K562 (cell line): ENCODE measurements around the gene TBRG1. TPM values are rescaled to one million over a fixed set of nuclear protein-coding genes. Genes with fewer than 3 reads are reported as not detected.

Source experiments
- GATAD2A ChIP-seq: fragments of 450-650 bp; IDR thresholded peaks from 2 replicates; pipeline ENCODE4 v1.6.1; 2017
- MECOM ChIP-seq: fragments of 250-450 bp; sonication (Bioruptor Pico); IDR thresholded peaks from 2 replicates; pipeline ENCODE4 v1.8.0; 2022; ENCODE audit warnings: inconsistent platforms
- NR2C1 ChIP-seq, 2 experiments: fragments of 450-650 bp; IDR thresholded peaks; 2 replicates each; pipeline ENCODE4 v1.6.1; 2017; ENCODE audit warnings: mild to moderate bottlenecking in 2 of 2, antibody characterized with exemption in 1 of 2, inconsistent platforms in 1 of 2, missing compliant biosample characterization in 1 of 2, missing genetic modification characterization in 1 of 2
- PHF20 ChIP-seq: fragments of 450-650 bp; IDR thresholded peaks from 2 replicates; pipeline ENCODE4 v1.6.1; 2018; ENCODE audit not compliant: partially characterized antibody
- PTBP1 ChIP-seq: fragments of 200-400 bp; formaldehyde crosslinking; IDR thresholded peaks from 2 replicates; pipeline ENCODE4 v1.6.1; 2017; ENCODE audit warnings: low read depth, low read length
- PURB ChIP-seq: sonication (generic); formaldehyde crosslinking; IDR thresholded peaks from 2 replicates; pipeline ENCODE4 v1.9.0; 2021; ENCODE audit warnings: low read depth, mild to moderate bottlenecking, missing genetic modification reagents
- SMARCC2 ChIP-seq: fragments of 450-650 bp; IDR thresholded peaks from 2 replicates; pipeline ENCODE4 v1.6.1; 2017; ENCODE audit warnings: antibody characterized with exemption, moderate library complexity, mild to moderate bottlenecking, low read depth
- SOX6 ChIP-seq: fragments of 450-650 bp; IDR thresholded peaks from 2 replicates; pipeline ENCODE4 v1.6.1; 2014; ENCODE audit warnings: mild to moderate bottlenecking
- STAG1 ChIP-seq: sonication (generic); formaldehyde crosslinking; IDR thresholded peaks from 2 replicates; pipeline ENCODE4 v1.5.0; 2020; ENCODE audit warnings: missing genetic modification reagents, borderline replicate concordance
- XRCC3 ChIP-seq: fragments of 450-650 bp; IDR thresholded peaks from 2 replicates; pipeline ENCODE4 v1.6.1; 2017; ENCODE audit warnings: mild to moderate bottlenecking, moderate library complexity
- ZC3H4 ChIP-seq: sonication (generic); formaldehyde crosslinking; IDR thresholded peaks from 2 replicates; pipeline ENCODE4 v1.9.0; 2021; ENCODE audit warnings: missing genetic modification reagents, borderline replicate concordance
- ZNF165 ChIP-seq: fragments of 250-450 bp; sonication (Bioruptor Pico); IDR thresholded peaks from 2 replicates; pipeline ENCODE4 v1.4.0; 2020; ENCODE audit warnings: borderline replicate concordance
- ZNF695 ChIP-seq: fragments of 450-650 bp; formaldehyde crosslinking; IDR thresholded peaks from 2 replicates; pipeline ENCODE4 v1.4.0; 2020; ENCODE audit warnings: mild to moderate bottlenecking, moderate library complexity
- ZNF778 ChIP-seq: fragments of 450-650 bp; formaldehyde crosslinking; IDR thresholded peaks from 2 replicates; pipeline ENCODE4 v1.4.0; 2020; ENCODE audit warnings: mild to moderate bottlenecking, moderate library complexity
- polyA plus RNA-seq, 8 experiments: library from polyadenylated mRNA; depleted of rRNA in 4 of 8; stranded (reverse) in 5 of 8; unstranded in 3 of 8; fragments of >200 nt; fragmentation: Nextera tagmentation in 2 of 8; fragmentation: Illumina TruSeq in 1 of 8; extraction: Ambion mirVana in 2 of 8; extraction: Trizol in 1 of 8; gene quantifications; 2 replicates each; pipeline versions ENCODE4 v1.2.1 to v1.2.3, GENCODE V29; 2011 to 2014; ENCODE audit warnings: inconsistent platforms in 1 of 8, missing spikeins in 1 of 8
- total RNA-seq, 7 experiments: library from RNA; depleted of rRNA in 6 of 7; stranded (reverse); fragments of >200 nt in 6 of 7; fragmentation: Illumina TruSeq in 2 of 7; extraction: Trizol in 2 of 7; gene quantifications; 2 replicates each; pipeline versions ENCODE4 v1.2.1 to v1.2.3, GENCODE V29; 2011 to 2021; ENCODE audit warnings: low replicate concordance in 1 of 7
- TF ChIP-seq, protein P1 (sequence below): fragments of 450-650 bp; IDR thresholded peaks from 2 replicates; pipeline ENCODE4 v1.6.1; 2017; ENCODE audit warnings: antibody characterized with exemption
- TF ChIP-seq, protein P2 (sequence below), 2 experiments: IDR thresholded peaks in 1 of 2; conservative IDR thresholded peaks in 1 of 2; 2 replicates each; pipeline ENCODE4 v1.6.1; 2016; ENCODE audit warnings: low read depth in 2 of 2, mild to moderate bottlenecking in 1 of 2, missing compliant biosample characterization in 1 of 2, missing genetic modification characterization in 1 of 2, moderate library complexity in 1 of 2
- TF ChIP-seq, protein P3 (sequence below): IDR thresholded peaks from 3 replicates; pipeline ENCODE4 v1.6.1; 2011; ENCODE audit warnings: borderline replicate concordance, mild to moderate bottlenecking; ENCODE audit not compliant: insufficient read length, insufficient read depth
- TF ChIP-seq, protein P4 (sequence below): fragments of 250-450 bp; sonication (Bioruptor Pico); IDR thresholded peaks from 2 replicates; pipeline ENCODE4 v1.5.0; 2022; ENCODE audit warnings: mild to moderate bottlenecking
- TF ChIP-seq, protein P5 (sequence below): sonication (generic); IDR thresholded peaks from 2 replicates; pipeline ENCODE4 v1.6.1; 2016

The TBRG1 gene
- total and polyA plus RNA-seq, 9 of the 15 experiments (the other 6 are each of a cell fraction or from before 2014, with no cell fraction given) = 8.7 to 30.0 (median 20.2) TPM

DNA sequence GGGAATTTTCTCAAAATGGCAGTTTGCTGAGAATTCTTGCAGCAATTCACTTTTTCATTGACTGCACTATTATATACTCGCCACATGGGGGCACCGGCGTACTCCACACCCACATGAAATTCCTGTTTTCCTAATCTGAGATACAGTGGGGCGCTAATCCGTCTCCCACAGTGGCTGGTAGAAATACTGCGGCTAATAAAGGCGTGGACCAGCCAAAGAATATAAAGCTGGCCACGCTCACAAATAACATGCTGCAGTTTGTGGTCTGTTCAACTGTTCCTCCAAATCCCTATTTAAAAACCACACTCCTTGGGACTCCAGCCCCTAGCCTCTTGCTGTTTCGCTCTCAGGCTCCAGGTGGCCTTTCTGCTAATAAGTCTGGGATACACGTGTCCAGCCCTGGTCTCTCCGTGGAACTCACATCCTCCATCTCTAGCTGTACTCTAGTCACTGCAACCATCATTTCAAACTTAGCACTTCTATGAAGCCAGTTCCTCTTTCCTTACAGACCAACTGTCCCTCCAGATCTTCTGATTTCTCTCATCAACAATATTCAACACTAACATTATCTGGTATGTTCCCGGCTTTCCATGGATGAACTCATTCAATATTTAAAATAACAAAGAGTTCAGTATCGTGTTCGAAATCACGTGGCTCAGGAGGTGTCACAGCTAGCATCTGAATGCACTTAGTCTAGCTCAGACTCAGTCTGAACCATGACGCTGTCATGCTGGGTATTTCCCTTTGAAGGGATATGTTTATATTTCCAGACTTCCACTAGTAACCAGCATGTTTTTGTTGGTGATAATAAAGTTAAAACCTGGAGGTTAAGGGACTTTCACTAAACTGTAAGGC, 22.0 kb downstream of the TBRG1 start (continued):
- TF ChIP-seq, protein P1, sequence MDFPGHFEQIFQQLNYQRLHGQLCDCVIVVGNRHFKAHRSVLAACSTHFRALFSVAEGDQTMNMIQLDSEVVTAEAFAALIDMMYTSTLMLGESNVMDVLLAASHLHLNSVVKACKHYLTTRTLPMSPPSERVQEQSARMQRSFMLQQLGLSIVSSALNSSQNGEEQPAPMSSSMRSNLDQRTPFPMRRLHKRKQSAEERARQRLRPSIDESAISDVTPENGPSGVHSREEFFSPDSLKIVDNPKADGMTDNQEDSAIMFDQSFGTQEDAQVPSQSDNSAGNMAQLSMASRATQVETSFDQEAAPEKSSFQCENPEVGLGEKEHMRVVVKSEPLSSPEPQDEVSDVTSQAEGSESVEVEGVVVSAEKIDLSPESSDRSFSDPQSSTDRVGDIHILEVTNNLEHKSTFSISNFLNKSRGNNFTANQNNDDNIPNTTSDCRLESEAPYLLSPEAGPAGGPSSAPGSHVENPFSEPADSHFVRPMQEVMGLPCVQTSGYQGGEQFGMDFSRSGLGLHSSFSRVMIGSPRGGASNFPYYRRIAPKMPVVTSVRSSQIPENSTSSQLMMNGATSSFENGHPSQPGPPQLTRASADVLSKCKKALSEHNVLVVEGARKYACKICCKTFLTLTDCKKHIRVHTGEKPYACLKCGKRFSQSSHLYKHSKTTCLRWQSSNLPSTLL = no peak
- TF ChIP-seq PURB (CRISPR knock-in tag) (no peak), MECOM (CRISPR knock-in tag) (no peak), ZNF695 (CRISPR knock-in tag) (no peak), STAG1 (CRISPR knock-in tag) (no peak), SMARCC2 (no peak), SOX6 (no peak), NR2C1 (IDR thresholded peaks at IDR 0.05) (no peak), NR2C1 (tag; IDR thresholded peaks at IDR 0.05) (no peak), GATAD2A (no peak), XRCC3 (no peak), PHF20 (no peak), ZC3H4 (CRISPR knock-in tag) (no peak), ZNF778 (no peak), PTBP1 (no peak), ZNF165 (CRISPR knock-in tag) (no peak)
- TF ChIP-seq, protein P2, sequence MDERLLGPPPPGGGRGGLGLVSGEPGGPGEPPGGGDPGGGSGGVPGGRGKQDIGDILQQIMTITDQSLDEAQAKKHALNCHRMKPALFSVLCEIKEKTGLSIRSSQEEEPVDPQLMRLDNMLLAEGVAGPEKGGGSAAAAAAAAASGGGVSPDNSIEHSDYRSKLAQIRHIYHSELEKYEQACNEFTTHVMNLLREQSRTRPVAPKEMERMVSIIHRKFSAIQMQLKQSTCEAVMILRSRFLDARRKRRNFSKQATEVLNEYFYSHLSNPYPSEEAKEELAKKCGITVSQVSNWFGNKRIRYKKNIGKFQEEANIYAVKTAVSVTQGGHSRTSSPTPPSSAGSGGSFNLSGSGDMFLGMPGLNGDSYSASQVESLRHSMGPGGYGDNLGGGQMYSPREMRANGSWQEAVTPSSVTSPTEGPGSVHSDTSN (CRISPR knock-in tag; IDR thresholded peaks at IDR 0.05; ENCODE audit: low read depth) = no peak
- TF ChIP-seq, protein P2 (tag; conservative IDR thresholded peaks at IDR 0.05; ENCODE audit: low read depth) = no peak
- TF ChIP-seq, protein P3, sequence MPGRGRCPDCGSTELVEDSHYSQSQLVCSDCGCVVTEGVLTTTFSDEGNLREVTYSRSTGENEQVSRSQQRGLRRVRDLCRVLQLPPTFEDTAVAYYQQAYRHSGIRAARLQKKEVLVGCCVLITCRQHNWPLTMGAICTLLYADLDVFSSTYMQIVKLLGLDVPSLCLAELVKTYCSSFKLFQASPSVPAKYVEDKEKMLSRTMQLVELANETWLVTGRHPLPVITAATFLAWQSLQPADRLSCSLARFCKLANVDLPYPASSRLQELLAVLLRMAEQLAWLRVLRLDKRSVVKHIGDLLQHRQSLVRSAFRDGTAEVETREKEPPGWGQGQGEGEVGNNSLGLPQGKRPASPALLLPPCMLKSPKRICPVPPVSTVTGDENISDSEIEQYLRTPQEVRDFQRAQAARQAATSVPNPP = no peak
- TF ChIP-seq, protein P4, sequence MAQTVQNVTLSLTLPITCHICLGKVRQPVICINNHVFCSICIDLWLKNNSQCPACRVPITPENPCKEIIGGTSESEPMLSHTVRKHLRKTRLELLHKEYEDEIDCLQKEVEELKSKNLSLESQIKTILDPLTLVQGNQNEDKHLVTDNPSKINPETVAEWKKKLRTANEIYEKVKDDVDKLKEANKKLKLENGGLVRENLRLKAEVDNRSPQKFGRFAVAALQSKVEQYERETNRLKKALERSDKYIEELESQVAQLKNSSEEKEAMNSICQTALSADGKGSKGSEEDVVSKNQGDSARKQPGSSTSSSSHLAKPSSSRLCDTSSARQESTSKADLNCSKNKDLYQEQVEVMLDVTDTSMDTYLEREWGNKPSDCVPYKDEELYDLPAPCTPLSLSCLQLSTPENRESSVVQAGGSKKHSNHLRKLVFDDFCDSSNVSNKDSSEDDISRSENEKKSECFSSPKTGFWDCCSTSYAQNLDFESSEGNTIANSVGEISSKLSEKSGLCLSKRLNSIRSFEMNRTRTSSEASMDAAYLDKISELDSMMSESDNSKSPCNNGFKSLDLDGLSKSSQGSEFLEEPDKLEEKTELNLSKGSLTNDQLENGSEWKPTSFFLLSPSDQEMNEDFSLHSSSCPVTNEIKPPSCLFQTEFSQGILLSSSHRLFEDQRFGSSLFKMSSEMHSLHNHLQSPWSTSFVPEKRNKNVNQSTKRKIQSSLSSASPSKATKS (CRISPR knock-in tag) = no peak
- TF ChIP-seq, protein P5, sequence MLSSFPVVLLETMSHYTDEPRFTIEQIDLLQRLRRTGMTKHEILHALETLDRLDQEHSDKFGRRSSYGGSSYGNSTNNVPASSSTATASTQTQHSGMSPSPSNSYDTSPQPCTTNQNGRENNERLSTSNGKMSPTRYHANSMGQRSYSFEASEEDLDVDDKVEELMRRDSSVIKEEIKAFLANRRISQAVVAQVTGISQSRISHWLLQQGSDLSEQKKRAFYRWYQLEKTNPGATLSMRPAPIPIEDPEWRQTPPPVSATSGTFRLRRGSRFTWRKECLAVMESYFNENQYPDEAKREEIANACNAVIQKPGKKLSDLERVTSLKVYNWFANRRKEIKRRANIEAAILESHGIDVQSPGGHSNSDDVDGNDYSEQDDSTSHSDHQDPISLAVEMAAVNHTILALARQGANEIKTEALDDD = peak; percentile 59; the same call in 1 of the 2 replicates
